Activated effector memory CD4-positive, alpha-beta T cell treated with Interleukin-2 at 50 U/mL for 16 hours (primary cell): ENCODE data around the gene DNAJB6.
"Not testable (repeated sequence)": the region's sequence is repeated elsewhere in the genome, so short reads cannot be mapped to it uniquely, and the experiment has no call there.

Source experiments
- DNase-seq: peaks from one replicate; pipeline ENCODE4 v3.0.0-alpha.2; 2020

The DNAJB6 gene

GRCh38 chr7:157444011-157444842 is 107.4 kb downstream of the DNAJB6 start:
- no peak for DNase-seq

GRCh38 chr7:157444843-157445135 is 108.0 kb downstream of the DNAJB6 start:
- DNase-seq, result no peak

GRCh38 chr7:157445246-157445955 is 108.6 kb downstream of the DNAJB6 start:
- no peak for DNase-seq

- no peak for DNase-seq
Observed at GRCh38 chr7:157445956-157446295, 109.1 kb downstream of the DNAJB6 start.

GRCh38 chr7:157446322-157446721 is 109.5 kb downstream of the DNAJB6 start:
- no peak for DNase-seq

- not testable (repeated sequence) for DNase-seq
Observed at GRCh38 chr7:157454003-157454402, 117.2 kb downstream of the DNAJB6 start.

- no peak for DNase-seq
Observed at GRCh38 chr7:157457355-157458253, 120.8 kb downstream of the DNAJB6 start.

- no peak for DNase-seq
Observed at GRCh38 chr7:157458254-157458633, 121.4 kb downstream of the DNAJB6 start.

GRCh38 chr7:157459966-157460365 is 123.2 kb downstream of the DNAJB6 start:
- DNase-seq, result no peak

GRCh38 chr7:157460721-157461120 is 123.9 kb downstream of the DNAJB6 start:
- DNase-seq, result no peak

GRCh38 chr7:157461573-157462418 is 125.0 kb downstream of the DNAJB6 start:
- DNase-seq, result no peak

- DNase-seq, result no peak
Observed at GRCh38 chr7:157462419-157462771, 125.6 kb downstream of the DNAJB6 start.

- no peak for DNase-seq
Observed at GRCh38 chr7:157462840-157463239, 126.0 kb downstream of the DNAJB6 start.

GRCh38 chr7:157463245-157463644 is 126.4 kb downstream of the DNAJB6 start:
- no peak for DNase-seq

GRCh38 chr7:157464111-157464970 is 127.5 kb downstream of the DNAJB6 start:
- no peak for DNase-seq

- DNase-seq, result no peak
Observed at GRCh38 chr7:157464971-157465886, 128.4 kb downstream of the DNAJB6 start.

- DNase-seq, result no peak
Observed at GRCh38 chr7:157465891-157466866, 129.4 kb downstream of the DNAJB6 start.

- no peak for DNase-seq
Observed at GRCh38 chr7:157466867-157467261, 130.1 kb downstream of the DNAJB6 start.
